WTC11 (cell line): Measurements from ENCODE around the gene GPR108. TPM values are rescaled to one million over a fixed set of nuclear protein-coding genes. Genes with fewer than 3 reads are reported as not detected.

Source experiments
- ATAC-seq: fragments of 200-7000 bp; cut with Tn5 transposase; 2 replicates; pipeline ENCODE4 v1.10.0; 2021; ENCODE audit warnings: mild to moderate bottlenecking, moderate library complexity
- CTCF ChIA-PET: fragments of 300-600 bp; sonication (Branson Sonifier 250); formaldehyde crosslinking; loops from one replicate; lab custom pipeline; 2021; ENCODE audit warnings: antibody characterized with exemption; lab: Charles Lee
- POLR2A ChIA-PET: fragments of 350-600 bp; sonication (Branson Sonifier 250); formaldehyde crosslinking; loops from one replicate; lab custom pipeline; 2021; ENCODE audit warnings: antibody characterized with exemption; lab: Charles Lee
- DNase-seq: peaks from one replicate; pipeline ENCODE4 v3.0.0; 2021; ENCODE audit warnings: low spot score
- H3K27ac Mint-ChIP-seq: 2 replicates; pipeline ENCODE4 v1.8.0; 2021; ENCODE audit warnings: mixed read lengths
- H3K27me3 Mint-ChIP-seq: 2 replicates; pipeline ENCODE4 v1.8.0; 2021; ENCODE audit warnings: low read depth, mild to moderate bottlenecking, moderate library complexity, mixed read lengths
- H3K36me3 Mint-ChIP-seq: 2 replicates; pipeline ENCODE4 v1.8.0; 2021; ENCODE audit warnings: mixed read lengths
- H3K4me1 Mint-ChIP-seq: 2 replicates; pipeline ENCODE4 v1.8.0; 2022; ENCODE audit warnings: mixed read lengths
- H3K4me3 Mint-ChIP-seq: 2 replicates; pipeline ENCODE4 v1.8.0; 2021; ENCODE audit warnings: mild to moderate bottlenecking, moderate library complexity, mixed read lengths
- H3K9me3 Mint-ChIP-seq: 2 replicates; pipeline ENCODE4 v1.8.0; 2021; ENCODE audit warnings: mixed read lengths
- AR ChIP-seq: fragments of 250-450 bp; sonication (Bioruptor Pico); IDR thresholded peaks from 2 replicates; pipeline ENCODE4 v1.9.0; 2021; ENCODE audit warnings: mild to moderate bottlenecking
- ARID4B ChIP-seq: sonication (generic); formaldehyde crosslinking; IDR thresholded peaks from 2 replicates; pipeline ENCODE4 v1.8.0; 2023; ENCODE audit warnings: missing genetic modification reagents, mild to moderate bottlenecking, borderline replicate concordance
- CDX4 ChIP-seq: fragments of 250-450 bp; sonication (Bioruptor Pico); IDR thresholded peaks from 2 replicates; pipeline ENCODE4 v1.9.0; 2021; ENCODE audit warnings: moderate library complexity, mild to moderate bottlenecking, inconsistent platforms, borderline replicate concordance
- CREB1 ChIP-seq: sonication (generic); formaldehyde crosslinking; IDR thresholded peaks from 2 replicates; pipeline ENCODE4 v1.8.0; 2023; ENCODE audit warnings: mild to moderate bottlenecking, missing genetic modification reagents
- CTCF ChIP-seq: fragments of 200-600 bp; IDR thresholded peaks from 2 replicates; pipeline ENCODE4 v1.8.0; 2022; ENCODE audit warnings: antibody characterized with exemption
- GRHL2 ChIP-seq: fragments of 250-450 bp; sonication (Bioruptor Pico); IDR thresholded peaks from 2 replicates; pipeline ENCODE4 v1.8.0; 2022; ENCODE audit warnings: mild to moderate bottlenecking, moderate library complexity; ENCODE audit not compliant: insufficient replicate concordance, severe bottlenecking
- IRF1 ChIP-seq: sonication (generic); formaldehyde crosslinking; IDR thresholded peaks from 2 replicates; pipeline ENCODE4 v1.8.0; 2023; ENCODE audit warnings: missing genetic modification reagents
- IRF2 ChIP-seq: sonication (generic); formaldehyde crosslinking; IDR thresholded peaks from 2 replicates; pipeline ENCODE4 v1.8.0; 2022; ENCODE audit warnings: low read depth, missing genetic modification reagents, borderline replicate concordance
- KAT7 ChIP-seq: sonication (generic); formaldehyde crosslinking; IDR thresholded peaks from 2 replicates; pipeline ENCODE4 v1.8.1; 2023; ENCODE audit warnings: missing genetic modification reagents, mild to moderate bottlenecking, borderline replicate concordance
- NFE2L1 ChIP-seq: sonication (generic); formaldehyde crosslinking; IDR thresholded peaks from 2 replicates; pipeline ENCODE4 v1.8.1; 2023; ENCODE audit warnings: missing genetic modification reagents
- NR2C2 ChIP-seq: sonication (generic); formaldehyde crosslinking; IDR thresholded peaks from 2 replicates; pipeline ENCODE4 v1.8.0; 2022; ENCODE audit warnings: mild to moderate bottlenecking, missing genetic modification reagents
- PRDM15 ChIP-seq: sonication (generic); formaldehyde crosslinking; IDR thresholded peaks from 2 replicates; pipeline ENCODE4 v1.8.0; 2022; ENCODE audit warnings: missing genetic modification reagents
- PREB ChIP-seq: sonication (generic); formaldehyde crosslinking; IDR thresholded peaks from 2 replicates; pipeline ENCODE4 v1.8.1; 2022; ENCODE audit warnings: mild to moderate bottlenecking, missing genetic modification reagents, moderate library complexity, borderline replicate concordance
- SOX15 ChIP-seq: fragments of 250-450 bp; sonication (Bioruptor Pico); IDR thresholded peaks from 2 replicates; pipeline ENCODE4 v1.9.0; 2021; ENCODE audit warnings: mild to moderate bottlenecking
- SP1 ChIP-seq: sonication (generic); formaldehyde crosslinking; conservative IDR thresholded peaks from 2 replicates; pipeline ENCODE4 v1.8.1; 2022; ENCODE audit warnings: missing genetic modification reagents
- ZNF232 ChIP-seq: sonication (generic); formaldehyde crosslinking; IDR thresholded peaks from 2 replicates; pipeline ENCODE4 v1.8.0; 2022; ENCODE audit warnings: mild to moderate bottlenecking, missing genetic modification reagents
- total RNA-seq: library from RNA; stranded (reverse); gene quantifications from 3 replicates; pipeline ENCODE4 v1.2.3, GENCODE V29; 2021

The GPR108 gene
- total RNA-seq, 1 experiment from 2014 or later: 48.7 TPM

- TF ChIP-seq ZNF232 (CRISPR knock-in tag) (no peak), NR2C2 (no peak)
These were observed 14.2 kb downstream of the GPR108 start (continued) for GRCh38 chr19:6723108-6723618.

GRCh38 chr19:6721773-6722172, 15.6 kb downstream of the GPR108 start:
- Mint-ChIP-seq H3K36me3 (no peaks in the 10 kb centered on the region), H3K27me3 (peaks cover 4% of the 10 kb centered on the region; the same call in 1 of the 2 replicates), H3K4me1 (peaks cover 16% of the 10 kb centered on the region), H3K9me3 (peaks cover 8% of the 10 kb centered on the region), H3K4me3 (no peak overlapping the region), H3K27ac (no peak overlapping the region)
- ChIA-PET CTCF (interaction anchor here (1.6 kb wide), 1 partner anchor 12 kb away, joined by 4 read pairs; no protein-coding TSS in a partner anchor), POLR2A (no interaction called here)
- TF ChIP-seq KAT7 (no peak), ZNF232 (CRISPR knock-in tag) (no peak), ARID4B (CRISPR knock-in tag) (no peak), IRF2 (CRISPR knock-in tag) (no peak), PRDM15 (no peak), NFE2L1 (CRISPR knock-in tag) (no peak), SOX15 (CRISPR knock-in tag) (no peak), SP1 (CRISPR knock-in tag) (no peak)
- DNase-seq (no peak), ATAC-seq (no peak)

GRCh38 chr19:6721138-6721474, 16.3 kb downstream of the GPR108 start:
- Mint-ChIP-seq H3K4me1 (peaks cover 16% of the 10 kb centered on the region), H3K4me3 (no peak overlapping the region), H3K36me3 (no peaks in the 10 kb centered on the region), H3K27me3 (peaks cover 4% of the 10 kb centered on the region; the same call in 1 of the 2 replicates), H3K9me3 (peaks cover 8% of the 10 kb centered on the region), H3K27ac (peak overlapping the region; percentile 24; the same call in 1 of the 2 replicates)
- ChIA-PET POLR2A (no interaction called here), CTCF (interaction anchor here (1.1 kb wide), 2 partner anchors 10 to 12 kb away, joined by 3 to 4 read pairs; no protein-coding TSS in a partner anchor)
- DNase-seq: no peak
- ATAC-seq: no peak
- TF ChIP-seq CDX4 (CRISPR knock-in tag) (no peak), AR (CRISPR knock-in tag) (no peak), CREB1 (no peak), IRF1 (CRISPR knock-in tag) (no peak), GRHL2 (CRISPR knock-in tag) (no peak), CTCF (no peak), PREB (CRISPR knock-in tag) (no peak)
